Neuronal stem cell (in vitro differentiated cells): ENCODE data around the gene ADGRE3.

Source experiments
- DNase-seq: peaks from one replicate; pipeline ENCODE4 v3.0.0-alpha.2; 2013; ENCODE audit warnings: low spot score
- H2AFZ ChIP-seq: one replicate; pipeline ENCODE4 v1.6.1; 2013; ENCODE audit warnings: mild to moderate bottlenecking, low read length, inconsistent platforms
- H2AK5ac ChIP-seq: 2 replicates; pipeline ENCODE4 v1.6.1; 2013; ENCODE audit warnings: low read depth, mild to moderate bottlenecking, inconsistent platforms, low read length, moderate library complexity, mixed read lengths
- H2BK120ac ChIP-seq: 2 replicates; pipeline ENCODE4 v1.6.1; 2013; ENCODE audit warnings: low read depth, mild to moderate bottlenecking, inconsistent platforms, low read length, moderate library complexity, mixed read lengths
- H2BK12ac ChIP-seq: one replicate; pipeline ENCODE4 v1.6.1; 2013; ENCODE audit warnings: low read length, inconsistent platforms
- H2BK15ac ChIP-seq: 2 replicates; pipeline ENCODE4 v1.6.1; 2013; ENCODE audit warnings: mild to moderate bottlenecking, low read length, inconsistent platforms, mixed read lengths
- H2BK5ac ChIP-seq: one replicate; pipeline ENCODE4 v1.6.1; 2013; ENCODE audit warnings: inconsistent platforms, mild to moderate bottlenecking, low read length, moderate library complexity
- H3K14ac ChIP-seq: one replicate; pipeline ENCODE4 v1.6.1; 2013; ENCODE audit warnings: low read length, inconsistent platforms
- H3K18ac ChIP-seq: 2 replicates; pipeline ENCODE4 v1.6.1; 2013; ENCODE audit warnings: low read length, inconsistent platforms
- H3K23ac ChIP-seq: 2 replicates; pipeline ENCODE4 v1.6.1; 2013; ENCODE audit warnings: low read depth, mild to moderate bottlenecking, mixed read lengths, low read length, inconsistent platforms; ENCODE audit not compliant: poor library complexity
- H3K27ac ChIP-seq: replicated peaks from 3 replicates; pipeline ENCODE4 v1.5.1; 2013; ENCODE audit warnings: low read length, inconsistent platforms
- H3K27me3 ChIP-seq, 3 experiments: 2 replicates each; pipeline ENCODE4 v1.6.1; 2013; ENCODE audit warnings: low read length in 3 of 3, mild to moderate bottlenecking in 2 of 3, inconsistent platforms in 1 of 3, low read depth in 1 of 3, mixed read lengths in 1 of 3, moderate library complexity in 1 of 3; ENCODE audit not compliant: control insufficient read depth in 3 of 3, insufficient read depth in 3 of 3
- H3K36me3 ChIP-seq, 2 donors: replicated peaks in 1 of 2; 2 replicates each; pipeline ENCODE4 v1.6.1; 2013; ENCODE audit warnings: low read length in 2 of 2; ENCODE audit not compliant: control insufficient read depth in 2 of 2, insufficient read depth in 2 of 2
- H3K4ac ChIP-seq: 2 replicates; pipeline ENCODE4 v1.6.1; 2013; ENCODE audit warnings: inconsistent platforms, mild to moderate bottlenecking, low read length, moderate library complexity
- H3K4me1 ChIP-seq, 2 donors: 1 replicate in 1 of 2; 2 replicates in 1 of 2; pipeline ENCODE4 v1.6.1; 2013; ENCODE audit warnings: low read length in 2 of 2, low read depth in 1 of 2; ENCODE audit not compliant: control insufficient read depth in 2 of 2, insufficient read depth in 1 of 2
- H3K4me2 ChIP-seq: one replicate; pipeline ENCODE4 v1.6.1; 2013; ENCODE audit warnings: mild to moderate bottlenecking, low read length, inconsistent platforms; ENCODE audit not compliant: insufficient read depth, poor library complexity, severe bottlenecking
- H3K4me3 ChIP-seq, 2 donors: 2 replicates each; pipeline ENCODE4 v1.5.1; 2013; ENCODE audit warnings: low read length in 2 of 2, mild to moderate bottlenecking in 2 of 2, inconsistent platforms in 1 of 2, moderate library complexity in 1 of 2
- H3K79me1 ChIP-seq: one replicate; pipeline ENCODE4 v1.6.1; 2013; ENCODE audit warnings: low read depth, mild to moderate bottlenecking, inconsistent platforms, low read length, moderate library complexity
- H3K9ac ChIP-seq: one replicate; pipeline ENCODE4 v1.6.1; 2013; ENCODE audit warnings: mild to moderate bottlenecking, low read depth, low read length, inconsistent platforms; ENCODE audit not compliant: poor library complexity
- H3K9me3 ChIP-seq, 2 donors: replicated peaks in 1 of 2; 2 replicates each; pipeline versions ENCODE3 to v1.6.1; 2013; ENCODE audit warnings: low read length in 2 of 2, mild to moderate bottlenecking in 2 of 2, inconsistent platforms in 1 of 2, low read depth in 1 of 2, mixed read lengths in 1 of 2, moderate library complexity in 1 of 2; ENCODE audit not compliant: control insufficient read depth in 2 of 2, insufficient read depth in 1 of 2
- H4K8ac ChIP-seq: one replicate; pipeline ENCODE4 v1.6.1; 2013; ENCODE audit warnings: low read depth, mild to moderate bottlenecking, inconsistent platforms, low read length, moderate library complexity
- H4K91ac ChIP-seq: one replicate; pipeline ENCODE4 v1.6.1; 2013; ENCODE audit warnings: low read length, low read depth, mild to moderate bottlenecking, inconsistent platforms; ENCODE audit not compliant: poor library complexity
- WGBS, 2 donors: extraction: QIAGEN DNeasy Blood & Tissue Kit; methylation state at CpG; one replicate each; pipeline ENCODE4 v1.1.7; 2013; ENCODE audit warnings: missing lambda C conversion rate in 2 of 2, mixed read lengths in 1 of 2; ENCODE audit not compliant: insufficient read length in 2 of 2, insufficient replicate concordance in 1 of 2; ENCODE audit errors: extremely low coverage in 2 of 2; 5-methylcytosine and 5-hydroxymethylcytosine counted together

ADGRE3 gene

GRCh38 chr19:14677464-14677863, 2.8 kb upstream of the ADGRE3 start:
- no peak overlapping the region for H3K23ac ChIP-seq
- H3K9ac ChIP-seq = no peak overlapping the region
- no peak overlapping the region for H3K4ac ChIP-seq
- H3K9me3 ChIP-seq = peaks cover 0 to 7% of the 10 kb centered on the region in 2 donors
- H3K27ac ChIP-seq = no peak overlapping the region
- no peaks in the 10 kb centered on the region for H3K79me1 ChIP-seq
- H2AFZ ChIP-seq = no peak overlapping the region
- H2BK5ac ChIP-seq = no peak overlapping the region
- no peak overlapping the region for H4K8ac ChIP-seq
- no peaks in the 10 kb centered on the region for H3K36me3 ChIP-seq
- H3K4me2 ChIP-seq = no peak overlapping the region
- no peak overlapping the region for H3K4me3 ChIP-seq
- H3K18ac ChIP-seq = no peak overlapping the region
- no peak overlapping the region for H2BK120ac ChIP-seq
- no peak overlapping the region for H2BK15ac ChIP-seq
- H4K91ac ChIP-seq = no peak overlapping the region
- no peak overlapping the region for H2BK12ac ChIP-seq
- no peak for DNase-seq
- no peaks in the 10 kb centered on the region for H3K4me1 ChIP-seq
- H2AK5ac ChIP-seq = no peak overlapping the region
- WGBS, 2 donors = 100% methylated on average over 3 of the region's 6 CpGs; no CpG with 5 or more reads in 1 of the 2 donors
- no peak overlapping the region for H3K14ac ChIP-seq
- H3K27me3 ChIP-seq = peaks cover 0 to 9% (median 4%) of the 10 kb centered on the region in 3 experiments

DNA sequence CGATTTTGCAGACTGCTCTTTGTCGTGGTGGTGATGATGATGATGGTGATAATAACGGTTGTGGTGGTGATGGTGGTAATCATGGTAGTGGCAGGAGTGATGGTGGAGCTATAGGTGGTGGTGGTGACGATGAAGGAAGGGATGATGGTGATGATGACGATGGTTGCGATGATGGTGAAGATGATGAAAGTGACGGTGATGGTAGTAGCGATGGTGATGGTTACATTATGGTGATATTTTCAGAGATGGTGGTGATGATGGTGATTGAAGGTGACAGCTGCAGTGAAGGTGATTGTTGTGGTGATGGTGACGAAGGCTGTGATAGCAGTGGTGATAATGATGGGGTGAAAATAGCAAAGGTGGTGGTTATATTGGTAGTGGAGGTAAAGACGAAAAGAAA, 2.1 kb upstream of the ADGRE3 start:
- Histone ChIP-seq H3K4ac (no peak overlapping the region), H3K79me1 (no peaks in the 10 kb centered on the region), H3K4me3 (peak overlapping the region in 1 of 2 donors; percentile 71), H2AK5ac (no peak overlapping the region), H2BK12ac (no peak overlapping the region), H3K18ac (no peak overlapping the region), H2AFZ (no peak overlapping the region), H4K8ac (no peak overlapping the region), H2BK5ac (no peak overlapping the region), H3K36me3 (no peaks in the 10 kb centered on the region), H3K14ac (no peak overlapping the region), H2BK120ac (no peak overlapping the region), H3K27me3 (peaks cover 0 to 5% (median 4%) of the 10 kb centered on the region in 3 experiments), H3K4me1 (no peaks in the 10 kb centered on the region), H4K91ac (no peak overlapping the region), H2BK15ac (no peak overlapping the region), H3K4me2 (no peak overlapping the region), H3K23ac (no peak overlapping the region), H3K27ac (no peak overlapping the region), H3K9ac (peak overlapping the region; percentile 68), H3K9me3 (peaks cover 0 to 7% of the 10 kb centered on the region in 2 donors)
- 100% methylated on average over 3 to 6 of the region's 10 CpGs for WGBS, 2 donors
- DNase-seq = no peak

- Histone ChIP-seq H2BK15ac (no peak overlapping the region), H2AFZ (no peak overlapping the region), H2BK12ac (no peak overlapping the region), H3K36me3 (no peaks in the 10 kb centered on the region), H3K4ac (no peak overlapping the region), H3K9me3 (peaks cover 0 to 14% of the 10 kb centered on the region in 2 donors), H3K4me1 (no peaks in the 10 kb centered on the region), H2AK5ac (no peak overlapping the region), H4K91ac (no peak overlapping the region), H3K14ac (no peak overlapping the region), H3K79me1 (no peaks in the 10 kb centered on the region), H3K27ac (no peak overlapping the region), H3K9ac (no peak overlapping the region), H3K4me2 (no peak overlapping the region), H3K23ac (no peak overlapping the region), H3K18ac (no peak overlapping the region), H2BK120ac (no peak overlapping the region), H3K27me3 (peaks cover 0 to 19% (median 0%) of the 10 kb centered on the region in 3 experiments), H3K4me3 (no peak overlapping the region), H4K8ac (no peak overlapping the region), H2BK5ac (no peak overlapping the region)
- no peak for DNase-seq
- no CpG with 5 or more reads among the region's 1 CpG for WGBS, 2 donors
Measured at GRCh38 chr19:14673088-14673487, 1.6 kb downstream of the ADGRE3 start.

DNA sequence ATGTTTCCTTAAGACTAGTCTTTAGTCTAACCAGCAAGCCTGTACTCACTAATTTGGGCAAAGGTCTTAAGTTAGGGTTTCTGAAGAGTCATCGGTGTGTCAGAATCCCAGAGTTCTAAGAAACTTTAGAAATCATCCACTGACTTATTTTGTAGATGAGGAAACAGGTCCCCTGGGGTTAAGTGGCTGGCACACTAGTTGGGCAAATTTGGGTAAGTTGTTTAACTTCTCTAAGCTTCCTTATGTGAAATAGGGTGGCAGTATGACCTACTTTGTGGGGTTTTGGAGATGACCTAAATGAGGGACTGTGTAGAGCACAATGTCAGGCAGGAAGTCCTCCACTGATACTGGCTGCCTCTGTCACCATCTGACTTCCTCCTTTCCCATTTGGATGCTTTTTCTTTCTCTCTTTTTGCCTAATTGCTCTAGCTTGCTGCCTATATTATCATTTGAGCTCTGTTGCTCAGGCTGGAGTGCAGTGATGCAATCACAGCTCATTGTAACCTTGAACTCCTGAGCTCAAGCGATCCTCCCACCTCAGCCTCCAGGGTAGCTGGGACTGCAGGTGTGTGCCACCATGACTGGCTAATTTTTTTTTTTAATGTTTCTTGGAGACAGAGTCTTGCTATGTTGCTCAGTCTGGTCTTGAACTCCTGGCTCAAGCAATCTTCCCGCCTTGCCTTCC, 2.3 kb downstream of the ADGRE3 start:
- Histone ChIP-seq H3K27me3 (peaks cover 0 to 19% (median 0%) of the 10 kb centered on the region in 3 experiments), H3K18ac (no peak overlapping the region), H3K4me1 (no peaks in the 10 kb centered on the region), H3K23ac (no peak overlapping the region), H3K79me1 (no peaks in the 10 kb centered on the region), H4K91ac (no peak overlapping the region), H3K4me3 (no peak overlapping the region), H2AFZ (no peak overlapping the region), H2BK5ac (no peak overlapping the region), H2BK15ac (no peak overlapping the region), H3K4me2 (no peak overlapping the region), H3K14ac (no peak overlapping the region), H3K4ac (no peak overlapping the region), H2BK12ac (no peak overlapping the region), H3K9me3 (peaks cover 0 to 14% of the 10 kb centered on the region in 2 donors), H2BK120ac (no peak overlapping the region), H3K27ac (no peak overlapping the region), H4K8ac (no peak overlapping the region), H3K36me3 (no peaks in the 10 kb centered on the region), H2AK5ac (no peak overlapping the region), H3K9ac (no peak overlapping the region)
- DNase-seq = no peak
- no CpG with 5 or more reads among the region's 3 CpGs for WGBS, 2 donors
